Endothelial cell (in vitro differentiated cells): ENCODE data around the gene ZNF554. TPM values are rescaled to one million over a fixed set of nuclear protein-coding genes. Genes with fewer than 3 reads are reported as not detected.

ENCODE experiments used
- DNase-seq: peaks from one replicate; pipeline ENCODE4 v3.0.0; 2021; ENCODE audit warnings: low spot score
- H3K27ac Mint-ChIP-seq: one replicate; pipeline ENCODE4 v1.8.0; 2021; ENCODE audit warnings: mixed read lengths, inconsistent platforms; ENCODE audit not compliant: unreplicated experiment
- H3K27me3 Mint-ChIP-seq: one replicate; pipeline ENCODE4 v1.8.0; 2021; ENCODE audit warnings: mild to moderate bottlenecking, moderate library complexity, mixed read lengths, inconsistent platforms; ENCODE audit not compliant: unreplicated experiment
- H3K36me3 Mint-ChIP-seq: one replicate; pipeline ENCODE4 v1.8.0; 2021; ENCODE audit warnings: mild to moderate bottlenecking, low read depth, mixed read lengths, inconsistent platforms; ENCODE audit not compliant: unreplicated experiment
- H3K4me1 Mint-ChIP-seq: one replicate; pipeline ENCODE4 v1.8.0; 2021; ENCODE audit warnings: mild to moderate bottlenecking, mixed read lengths, inconsistent platforms; ENCODE audit not compliant: unreplicated experiment
- H3K4me3 Mint-ChIP-seq: one replicate; pipeline ENCODE4 v1.8.0; 2021; ENCODE audit warnings: mild to moderate bottlenecking, mixed read lengths, inconsistent platforms; ENCODE audit not compliant: unreplicated experiment
- H3K9me3 Mint-ChIP-seq: one replicate; pipeline ENCODE4 v1.8.0; 2021; ENCODE audit warnings: mixed read lengths, inconsistent platforms; ENCODE audit not compliant: unreplicated experiment
- CTCF ChIP-seq: fragments of 200-600 bp; sonication (generic); IDR thresholded peaks from one replicate; pipeline ENCODE4 v1.5.0; 2021; ENCODE audit warnings: antibody characterized with exemption; ENCODE audit not compliant: unreplicated experiment
- total RNA-seq: library from RNA; stranded (reverse); fragmentation: NEBNext Ultra II Directional; extraction: Animal tissue kit (Norgen Biotek cat#: 25700); gene quantifications from one replicate; pipeline ENCODE4 v1.2.1, GENCODE V29; 2021; ENCODE audit not compliant: unreplicated experiment

Gene ZNF554
- total RNA-seq, 1 donor from 2014 or later = 9.0 TPM

- Mint-ChIP-seq H3K27ac (no peak overlapping the region), H3K36me3 (peaks cover 8% of the 10 kb centered on the region), H3K9me3 (no peaks in the 10 kb centered on the region), H3K4me3 (no peak overlapping the region), H3K4me1 (no peaks in the 10 kb centered on the region), H3K27me3 (no peaks in the 10 kb centered on the region)
- DNase-seq = no peak
- TF ChIP-seq CTCF = no peak
Measured at GRCh38 chr19:2811221-2811722, 8.4 kb upstream of the ZNF554 start.

- TF ChIP-seq CTCF = no peak
- Mint-ChIP-seq H3K9me3 (no peaks in the 10 kb centered on the region), H3K27ac (no peak overlapping the region), H3K4me3 (no peak overlapping the region), H3K36me3 (peaks cover 8% of the 10 kb centered on the region), H3K4me1 (no peaks in the 10 kb centered on the region), H3K27me3 (no peaks in the 10 kb centered on the region)
- no peak for DNase-seq
Measured at GRCh38 chr19:2811735-2812413, 7.8 kb upstream of the ZNF554 start.

- H3K4me3 Mint-ChIP-seq = no peak overlapping the region
Measured at GRCh38 chr19:2812414-2813234, 7.0 kb upstream of the ZNF554 start.

GRCh38 chr19:2813235-2814160, 6.2 kb upstream of the ZNF554 start:
- H3K9me3 Mint-ChIP-seq = no peaks in the 10 kb centered on the region
- peaks cover 8% of the 10 kb centered on the region for H3K36me3 Mint-ChIP-seq
- no peak for DNase-seq
- H3K4me1 Mint-ChIP-seq = no peaks in the 10 kb centered on the region
- peaks cover 2% of the 10 kb centered on the region for H3K27me3 Mint-ChIP-seq
- no peak for TF ChIP-seq CTCF
- H3K4me3 Mint-ChIP-seq = no peak overlapping the region
- H3K27ac Mint-ChIP-seq = no peak overlapping the region

More at GRCh38 chr19:2812414-2813234, 7.0 kb upstream of the ZNF554 start:
- Mint-ChIP-seq H3K27ac (no peak overlapping the region), H3K9me3 (no peaks in the 10 kb centered on the region), H3K36me3 (peaks cover 8% of the 10 kb centered on the region), H3K27me3 (peaks cover 2% of the 10 kb centered on the region), H3K4me1 (no peaks in the 10 kb centered on the region)
- no peak for DNase-seq
- TF ChIP-seq CTCF = no peak
